Measurements from ENCODE around the gene ZNF554. TPM values are rescaled to one million over a fixed set of nuclear protein-coding genes. Genes with fewer than 3 reads are reported as not detected.

Gene ZNF554
- total RNA-seq, 1 donor from 2014 or later, result 4.2 TPM

- H3K4me1 ChIP-seq, result peaks cover 44% of the 10 kb centered on the region
- no peak overlapping the region for H3K4me3 ChIP-seq
- intact Hi-C loops (cut with micrococcal nuclease), result no loop called here
- peaks cover 13% of the 10 kb centered on the region for H3K36me3 ChIP-seq
- H3K27ac ChIP-seq (replicated peaks), result no peak overlapping the region
- no peaks in the 10 kb centered on the region for H3K9me3 ChIP-seq (replicated peaks)
- no peak for DNase-seq
- H3K27me3 ChIP-seq (ENCODE audit: low read depth), result no peaks in the 10 kb centered on the region
- TF ChIP-seq CTCF (IDR thresholded peaks at IDR 0.05; ENCODE audit: borderline replicate concordance), result no peak
These were observed 32.6 kb upstream of the ZNF554 start for GRCh38 chr19:2787115-2787514.

GRCh38 chr19:2788237-2788636 is 31.4 kb upstream of the ZNF554 start:
- peaks cover 35% of the 10 kb centered on the region for H3K4me1 ChIP-seq
- peaks cover 13% of the 10 kb centered on the region for H3K36me3 ChIP-seq
- no peaks in the 10 kb centered on the region for H3K9me3 ChIP-seq (replicated peaks)
- no peak overlapping the region for H3K4me3 ChIP-seq
- no peaks in the 10 kb centered on the region for H3K27me3 ChIP-seq (ENCODE audit: low read depth)
- H3K27ac ChIP-seq (replicated peaks), result no peak overlapping the region
- DNase-seq, result no peak
- intact Hi-C loops (cut with micrococcal nuclease), result no loop called here
- TF ChIP-seq CTCF (IDR thresholded peaks at IDR 0.05; ENCODE audit: borderline replicate concordance), result no peak

GRCh38 chr19:2790194-2790556 is 29.5 kb upstream of the ZNF554 start:
- no peak overlapping the region for H3K4me3 ChIP-seq
- no peaks in the 10 kb centered on the region for H3K27me3 ChIP-seq (ENCODE audit: low read depth)
- no peaks in the 10 kb centered on the region for H3K9me3 ChIP-seq (replicated peaks)
- intact Hi-C loops (cut with micrococcal nuclease), result no loop called here
- DNase-seq, result no peak
- peaks cover 17% of the 10 kb centered on the region for H3K4me1 ChIP-seq
- no peak overlapping the region for H3K27ac ChIP-seq (replicated peaks)
- no peak for TF ChIP-seq CTCF (IDR thresholded peaks at IDR 0.05; ENCODE audit: borderline replicate concordance)
- peaks cover 23% of the 10 kb centered on the region for H3K36me3 ChIP-seq

- Histone ChIP-seq H3K36me3 (peaks cover 28% of the 10 kb centered on the region), H3K4me3 (no peak overlapping the region), H3K9me3 (replicated peaks) (no peaks in the 10 kb centered on the region), H3K27ac (replicated peaks) (no peak overlapping the region), H3K27me3 (ENCODE audit: low read depth) (no peaks in the 10 kb centered on the region), H3K4me1 (peaks cover 18% of the 10 kb centered on the region)
- DNase-seq, result no peak
- no peak for TF ChIP-seq CTCF (IDR thresholded peaks at IDR 0.05; ENCODE audit: borderline replicate concordance)
- intact Hi-C loops (cut with micrococcal nuclease), result no loop called here
These were observed 29.0 kb upstream of the ZNF554 start for GRCh38 chr19:2790557-2791271.

- H3K36me3 ChIP-seq, result peaks cover 32% of the 10 kb centered on the region
These were observed 28.2 kb upstream of the ZNF554 start for GRCh38 chr19:2791440-2791839.

More at GRCh38 chr19:2791440-2791839, 28.2 kb upstream of the ZNF554 start:
- no peaks in the 10 kb centered on the region for H3K9me3 ChIP-seq (replicated peaks)
- H3K4me1 ChIP-seq, result peaks cover 18% of the 10 kb centered on the region
- no peak for TF ChIP-seq CTCF (IDR thresholded peaks at IDR 0.05; ENCODE audit: borderline replicate concordance)
- intact Hi-C loops (cut with micrococcal nuclease), result no loop called here
- peak overlapping the region; percentile 55 for H3K27ac ChIP-seq (replicated peaks)
- no peaks in the 10 kb centered on the region for H3K27me3 ChIP-seq (ENCODE audit: low read depth)
- no peak for DNase-seq
- no peak overlapping the region for H3K4me3 ChIP-seq
